Measurements from ENCODE around the gene CTH.
"Not testable (repeated sequence)": the region's sequence is repeated elsewhere in the genome, so short reads cannot be mapped to it uniquely, and the experiment has no call there.

The CTH gene

DNA sequence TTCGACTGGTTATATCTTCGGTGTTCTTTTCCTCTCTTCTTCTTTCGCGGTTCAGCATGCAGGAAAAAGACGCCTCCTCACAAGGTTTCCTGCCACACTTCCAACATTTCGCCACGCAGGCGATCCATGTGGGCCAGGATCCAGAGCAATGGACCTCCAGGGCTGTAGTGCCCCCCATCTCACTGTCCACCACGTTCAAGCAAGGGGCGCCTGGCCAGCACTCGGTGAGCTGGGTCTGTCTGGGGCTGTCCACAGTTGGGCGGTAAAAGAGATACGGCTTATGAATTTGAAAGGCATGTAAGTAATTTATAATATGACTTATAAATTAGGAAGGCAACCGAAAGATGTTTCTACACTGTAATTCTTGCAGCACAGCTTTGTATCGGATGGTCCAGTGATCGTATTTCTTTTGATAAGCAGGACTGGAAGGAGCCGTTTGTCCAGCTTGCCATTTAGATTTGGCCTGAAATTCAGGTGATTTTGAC lies 334 bp downstream of the CTH start:
- DNase-seq = no peak

DNA sequence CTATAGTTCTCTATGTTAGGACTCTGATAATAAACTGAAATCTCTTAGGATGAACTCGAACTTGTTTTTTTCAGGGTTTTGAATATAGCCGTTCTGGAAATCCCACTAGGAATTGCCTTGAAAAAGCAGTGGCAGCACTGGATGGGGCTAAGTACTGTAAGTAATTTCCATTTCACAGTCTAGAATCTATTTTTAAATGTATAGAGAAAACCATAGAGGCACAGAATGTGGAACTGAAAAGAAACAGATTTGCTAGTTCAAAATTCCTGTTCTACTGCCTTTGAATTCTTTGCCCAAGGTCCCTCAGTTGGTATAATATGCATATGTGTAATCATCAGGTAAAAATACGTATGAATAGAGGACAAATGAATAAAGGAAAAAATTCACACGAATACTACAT lies 4.8 kb downstream of the CTH start:
- no peak for DNase-seq

DNA sequence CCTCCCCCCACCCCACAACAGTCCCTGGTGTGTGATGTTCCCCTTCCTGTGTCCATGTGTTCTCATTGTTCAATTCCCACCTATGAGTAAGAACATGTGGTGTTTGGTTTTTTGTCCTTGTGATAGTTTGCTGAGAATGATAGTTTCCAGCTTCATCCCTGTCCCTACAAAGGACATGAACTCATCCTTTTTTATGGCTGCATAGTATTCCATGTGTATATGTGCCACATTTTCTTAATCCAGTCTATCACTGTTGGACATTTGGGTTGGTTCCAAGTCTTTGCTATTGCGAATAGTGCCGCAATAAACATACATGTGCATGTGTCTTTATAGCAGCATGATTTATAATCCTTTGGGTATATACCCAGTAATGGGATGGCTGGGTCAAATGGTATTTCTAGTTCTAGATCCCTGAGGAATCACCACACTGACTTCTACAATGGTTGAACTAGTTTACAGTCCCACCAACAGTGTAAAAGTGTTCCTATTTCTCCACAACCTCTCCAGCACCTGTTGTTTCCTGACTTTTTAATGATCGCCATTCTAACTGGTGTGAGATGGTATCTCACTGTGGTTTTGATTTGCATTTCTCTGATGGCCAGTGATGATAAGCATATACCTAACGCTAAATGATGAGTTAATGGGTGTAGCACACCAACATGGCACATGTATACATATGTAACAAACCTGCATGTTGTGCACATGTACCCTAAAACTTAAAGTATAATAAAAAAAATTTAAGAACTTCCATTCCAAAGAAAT lies 8.1 kb downstream of the CTH start:
- DNase-seq = not testable (repeated sequence)

DNA sequence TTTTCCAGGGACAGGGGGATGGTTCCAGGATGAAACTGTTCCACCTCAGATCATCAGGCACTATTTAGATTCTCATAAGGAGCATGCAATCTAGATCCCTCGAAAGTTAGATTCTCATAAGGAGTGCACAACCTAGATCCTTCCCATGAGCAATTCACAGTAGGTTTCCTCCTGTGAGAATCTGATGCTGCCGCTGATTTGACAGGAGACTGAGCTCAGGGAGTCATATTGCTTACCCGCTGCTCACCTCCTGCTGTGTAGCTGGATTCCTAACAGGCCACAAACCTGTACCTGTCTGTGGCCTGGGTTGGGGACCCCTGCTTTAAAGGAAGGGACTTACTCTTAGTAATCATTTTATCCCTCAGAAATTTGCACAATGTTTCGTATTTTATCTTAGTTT lies 9.3 kb downstream of the CTH start:
- DNase-seq = no peak

DNA sequence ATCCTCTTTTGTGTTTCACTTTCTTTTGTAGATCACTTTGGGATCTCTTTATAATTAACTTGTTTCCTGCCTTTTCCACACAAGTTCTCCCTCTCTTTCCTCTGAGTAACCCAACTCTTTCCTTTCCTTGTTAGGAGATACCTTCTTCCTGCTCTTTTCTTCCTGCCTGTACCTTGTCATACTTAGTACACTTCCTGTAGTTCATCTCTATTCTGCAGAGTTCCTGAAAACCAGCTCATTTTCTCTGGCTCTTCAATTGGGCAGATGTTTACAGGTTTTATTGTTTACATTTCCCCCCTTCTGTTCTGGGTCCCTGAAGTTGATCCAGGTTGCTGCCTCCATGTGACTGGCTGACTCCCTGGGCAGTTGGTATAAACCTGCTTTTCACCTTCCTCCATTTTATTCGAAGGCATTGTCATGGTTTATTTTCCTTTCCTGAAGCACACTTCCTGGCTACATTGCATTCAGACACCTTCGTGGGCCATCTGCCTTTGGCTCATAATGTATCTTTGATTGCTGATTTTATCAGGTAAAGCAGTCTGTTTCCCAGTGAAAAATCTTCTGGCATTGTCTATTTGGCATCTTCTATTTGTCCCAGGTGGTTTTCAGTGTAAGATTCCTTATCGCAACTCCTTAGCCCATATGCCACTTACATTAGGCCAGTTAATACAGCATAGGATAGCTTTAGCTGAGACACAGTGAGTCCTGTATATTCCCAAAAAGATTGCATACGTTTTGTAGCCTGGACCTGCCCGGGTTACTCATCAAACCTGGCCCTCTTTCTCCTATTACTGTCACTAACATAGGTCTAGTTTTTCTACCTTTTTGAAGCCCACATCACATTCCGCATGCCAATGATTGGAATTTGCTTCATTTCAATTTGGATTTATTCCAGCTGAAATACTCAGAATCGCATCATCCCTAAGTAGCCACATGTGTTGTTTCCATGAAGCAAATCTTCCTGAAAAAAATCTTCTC lies 15.4 kb downstream of the CTH start:
- DNase-seq = no peak

DNA sequence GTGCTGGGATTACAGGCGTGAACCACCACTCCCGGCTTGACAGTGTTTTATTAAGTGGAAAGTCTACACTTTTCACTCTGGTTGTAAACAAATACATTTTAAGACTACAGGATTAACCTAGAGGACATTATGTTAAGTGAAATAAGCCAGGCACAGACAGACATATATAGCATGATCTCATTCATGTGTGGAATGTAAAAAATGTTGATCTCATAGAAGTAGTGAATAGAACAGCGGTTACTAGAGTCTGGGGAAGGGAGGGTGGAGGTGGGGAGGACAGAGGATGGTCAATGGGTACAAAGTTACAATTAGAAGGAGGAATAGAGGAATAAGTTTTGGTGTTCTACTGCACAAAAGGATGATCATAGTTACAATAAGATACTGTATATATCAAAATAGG lies 16.9 kb downstream of the CTH start:
- DNase-seq = peak; percentile 41

DNA sequence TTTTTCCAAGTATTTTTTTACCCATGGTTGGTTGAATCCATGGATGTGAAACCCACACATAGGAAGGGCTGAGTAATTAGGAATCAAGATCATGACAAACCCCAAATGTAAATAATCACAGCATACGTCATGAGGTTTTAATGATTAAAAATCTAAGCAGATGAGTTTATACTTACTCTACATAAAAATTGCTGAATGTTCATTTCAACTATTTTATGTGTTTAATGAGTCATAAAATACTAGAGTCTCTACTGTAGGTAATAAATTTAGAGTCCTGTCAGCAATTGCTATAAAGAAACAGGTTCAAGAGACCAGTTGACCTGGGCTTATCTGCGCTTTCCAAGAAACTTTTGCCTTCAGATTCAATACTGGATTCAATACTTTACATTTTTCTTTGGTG lies 18.2 kb downstream of the CTH start:
- peak; percentile 66 for DNase-seq

DNA sequence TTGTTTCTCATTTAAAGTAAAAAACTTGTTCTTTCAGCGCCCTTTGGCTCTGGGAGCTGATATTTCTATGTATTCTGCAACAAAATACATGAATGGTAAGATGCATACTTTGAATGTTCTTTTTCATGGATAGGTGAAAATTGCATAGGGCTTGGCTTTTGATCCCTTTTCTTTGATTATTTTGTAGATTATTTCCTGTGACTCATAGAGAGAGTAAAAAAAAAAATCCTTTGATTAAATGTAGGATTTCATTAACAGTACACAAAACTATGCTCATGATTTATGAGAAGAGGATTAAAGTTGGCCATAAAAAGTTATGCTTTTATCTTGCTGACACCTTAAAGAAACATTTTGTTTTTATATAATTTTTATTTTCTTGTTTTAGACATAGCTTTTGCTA lies 18.7 kb downstream of the CTH start:
- no peak for DNase-seq

DNA sequence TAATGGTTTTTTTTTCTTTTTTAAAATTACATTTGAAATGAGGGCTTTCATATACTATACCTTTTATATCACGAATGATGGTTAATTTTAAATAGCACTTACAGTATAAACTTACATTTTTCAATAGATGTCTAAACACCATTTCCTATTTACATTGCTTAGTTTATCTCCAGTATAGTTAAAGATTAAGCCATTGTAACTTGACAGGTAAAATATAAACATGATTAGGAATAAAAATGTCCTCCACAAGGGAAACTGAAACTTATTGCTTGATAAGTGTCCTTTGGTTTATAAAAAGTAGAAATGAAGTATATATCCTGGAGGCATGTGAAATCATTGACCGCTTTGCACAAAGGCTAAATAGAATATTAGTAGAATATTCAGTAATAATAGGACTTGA lies 20.2 kb downstream of the CTH start:
- DNase-seq = no peak

DNA sequence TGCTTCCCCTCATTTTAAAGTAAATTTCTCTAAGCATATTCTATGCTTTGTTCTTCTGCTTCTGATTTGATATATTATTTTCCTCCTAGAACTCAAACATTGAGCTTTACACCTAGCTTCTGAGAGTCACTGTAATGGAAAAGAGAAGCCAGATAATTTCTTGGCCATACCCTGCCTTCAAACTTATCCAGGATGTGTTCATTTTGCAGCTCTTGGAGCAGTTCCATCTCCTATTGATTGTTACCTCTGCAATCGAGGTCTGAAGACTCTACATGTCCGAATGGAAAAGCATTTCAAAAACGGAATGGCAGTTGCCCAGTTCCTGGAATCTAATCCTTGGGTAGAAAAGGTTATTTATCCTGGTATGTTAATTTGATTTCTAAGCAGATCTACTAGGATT lies 20.8 kb downstream of the CTH start:
- no peak for DNase-seq

DNA sequence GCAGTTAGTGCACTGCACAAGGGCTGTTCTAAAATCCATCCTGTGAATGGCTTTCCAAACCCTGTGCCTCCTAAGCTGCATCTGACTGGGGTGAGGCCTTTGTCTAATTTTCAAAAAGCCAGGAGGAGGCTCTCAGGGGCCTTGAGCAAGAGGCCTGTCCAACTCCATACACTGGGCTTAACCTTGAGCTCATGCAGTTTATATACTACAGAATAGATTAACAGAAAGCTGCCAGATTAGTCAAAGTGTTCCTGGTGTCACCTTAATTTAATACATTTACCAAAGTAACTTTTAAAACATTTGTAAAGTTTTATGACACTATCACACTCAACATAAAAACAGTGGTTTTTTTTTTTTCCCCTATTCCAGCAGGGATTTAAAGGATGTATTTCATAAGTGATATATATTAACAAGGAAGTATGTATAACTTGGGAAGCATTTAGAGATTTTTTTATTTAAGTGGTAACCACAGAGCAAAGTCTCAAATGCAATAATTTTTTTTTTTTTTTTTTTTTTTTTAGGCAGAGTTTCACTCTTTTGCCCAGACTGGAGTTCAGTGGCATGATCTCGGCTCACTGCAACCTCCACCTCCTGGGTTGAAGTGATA lies 23.3 kb downstream of the CTH start:
- no peak for DNase-seq

DNA sequence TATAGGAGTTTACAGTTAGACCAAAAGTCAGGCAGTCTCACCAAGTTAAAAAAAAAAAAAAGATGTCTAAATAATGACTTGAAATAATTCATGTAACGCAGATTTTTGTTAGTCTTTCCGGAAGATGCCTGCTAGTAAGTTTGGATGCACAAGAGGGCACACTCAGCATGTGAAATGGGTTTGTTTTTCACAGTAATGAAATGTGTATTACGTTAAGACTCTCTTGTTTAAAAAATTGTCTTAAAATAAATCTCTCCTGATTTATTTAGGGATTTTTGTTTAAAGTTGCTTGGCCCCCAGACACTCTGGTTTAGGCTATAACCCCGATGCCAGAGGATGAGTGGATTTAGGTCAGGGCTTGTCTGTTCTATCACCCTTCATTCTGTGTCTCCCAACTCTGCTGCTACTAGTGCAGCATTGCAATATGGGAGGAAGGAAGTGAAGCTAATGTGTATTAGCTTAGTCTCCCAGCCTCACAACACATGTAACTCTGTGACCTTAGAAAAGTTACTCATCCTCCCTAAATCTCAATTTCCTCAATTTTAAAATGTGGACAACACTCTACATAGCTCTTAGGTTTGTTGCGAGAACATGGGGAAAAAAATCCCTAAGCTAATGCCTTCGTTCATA lies 25.7 kb downstream of the CTH start:
- DNase-seq = peak; percentile 19

DNA sequence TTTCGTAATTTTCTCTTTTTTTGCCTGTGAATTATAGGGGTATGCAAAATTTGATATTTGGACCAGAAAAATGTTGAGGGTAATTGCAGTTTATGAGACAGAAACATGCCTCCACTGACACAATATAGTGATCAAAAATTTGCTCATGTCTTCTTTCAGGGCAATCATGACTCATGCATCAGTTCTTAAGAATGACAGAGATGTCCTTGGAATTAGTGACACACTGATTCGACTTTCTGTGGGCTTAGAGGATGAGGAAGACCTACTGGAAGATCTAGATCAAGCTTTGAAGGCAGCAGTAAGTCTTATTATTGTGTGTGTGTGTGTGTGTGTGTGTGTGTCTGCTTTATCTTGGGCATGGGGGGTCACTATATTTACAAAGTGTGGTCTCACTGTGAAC lies 27.5 kb downstream of the CTH start:
- peak; percentile 17 for DNase-seq

DNA sequence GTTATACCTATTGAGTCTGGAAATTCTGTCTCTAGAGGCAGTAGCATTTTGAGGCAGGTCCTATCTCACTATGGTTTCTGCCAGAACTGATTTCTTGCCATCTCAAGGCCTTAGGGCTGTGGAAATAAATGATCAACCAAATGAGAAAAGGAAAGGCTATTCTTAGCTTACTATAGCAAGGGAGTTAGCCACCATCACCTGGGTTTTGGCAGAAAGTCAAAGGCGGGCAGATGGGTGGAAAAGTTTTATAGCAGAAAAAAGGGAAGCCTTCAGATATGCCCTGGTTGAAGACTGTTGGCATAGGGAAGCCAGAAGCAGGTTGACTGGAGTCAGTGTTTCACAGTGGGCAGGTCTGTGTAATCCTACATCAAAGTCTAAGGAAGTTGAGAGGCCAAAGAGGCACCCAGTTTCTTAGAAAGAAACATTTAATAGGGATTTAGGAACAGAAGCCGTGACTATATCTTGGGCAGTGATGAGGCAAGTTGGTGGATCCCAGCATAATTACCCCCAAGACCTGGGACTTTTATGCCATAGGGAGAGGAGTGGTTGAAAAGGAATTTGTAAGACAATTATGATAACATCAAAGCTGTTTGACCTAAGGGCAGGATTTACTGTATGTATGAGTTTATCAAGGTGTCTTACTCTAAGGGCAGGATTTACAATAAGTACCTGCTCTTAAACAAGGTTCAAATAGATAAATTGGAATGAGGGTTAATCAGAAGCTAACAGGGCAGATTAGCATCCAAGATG lies 29.7 kb downstream of the CTH start:
- no peak for DNase-seq

DNA sequence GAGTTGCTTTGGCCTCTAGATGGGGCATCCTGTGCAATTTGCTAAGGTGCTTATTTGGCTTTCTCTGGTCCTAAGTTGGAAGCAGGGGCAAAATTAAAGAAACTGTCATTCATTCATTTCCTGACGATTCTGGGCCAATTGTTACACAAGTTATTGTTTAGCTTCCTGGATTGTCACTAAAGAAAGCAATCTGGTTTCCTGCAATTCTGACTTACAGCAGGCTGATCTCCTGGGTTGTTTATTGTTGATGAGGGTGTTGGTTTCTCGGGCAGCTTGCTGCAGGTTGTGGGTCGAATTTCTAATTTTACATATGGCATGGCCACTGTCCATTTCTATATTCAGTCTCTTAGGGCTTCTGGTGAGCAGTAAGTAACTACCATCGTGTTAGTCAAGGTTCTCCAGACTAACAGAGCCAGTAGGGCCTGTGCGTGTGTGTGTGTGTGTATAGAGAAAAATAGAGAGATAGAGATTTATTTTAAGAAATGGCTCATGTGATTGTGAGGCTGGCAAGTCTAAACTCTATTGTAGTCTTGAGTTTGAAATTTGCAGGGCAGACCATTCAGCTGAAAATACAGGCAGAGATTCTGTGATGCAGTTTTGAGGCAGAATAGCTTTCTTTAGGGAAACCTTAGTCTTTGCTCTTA lies 30.4 kb downstream of the CTH start:
- DNase-seq = no peak

DNA sequence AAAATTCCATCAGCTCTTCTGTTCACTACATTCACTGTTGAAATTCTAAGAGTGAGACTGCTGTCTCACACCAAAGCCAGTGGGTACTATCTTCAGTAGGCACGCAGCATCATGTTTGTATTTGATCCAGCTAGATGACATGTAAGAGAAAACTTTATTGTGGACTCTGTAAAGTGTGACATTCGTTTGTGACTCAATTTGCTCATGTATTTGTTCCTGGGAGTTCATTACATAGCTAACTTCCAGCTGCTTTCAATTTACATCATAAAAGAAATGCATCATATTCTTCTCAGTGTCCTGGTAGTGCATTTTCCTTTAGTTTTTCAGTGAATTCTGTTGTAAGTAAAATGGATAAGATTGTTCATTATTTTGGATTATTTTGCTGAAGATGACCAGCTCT lies 31.4 kb downstream of the CTH start:
- DNase-seq = no peak

DNA sequence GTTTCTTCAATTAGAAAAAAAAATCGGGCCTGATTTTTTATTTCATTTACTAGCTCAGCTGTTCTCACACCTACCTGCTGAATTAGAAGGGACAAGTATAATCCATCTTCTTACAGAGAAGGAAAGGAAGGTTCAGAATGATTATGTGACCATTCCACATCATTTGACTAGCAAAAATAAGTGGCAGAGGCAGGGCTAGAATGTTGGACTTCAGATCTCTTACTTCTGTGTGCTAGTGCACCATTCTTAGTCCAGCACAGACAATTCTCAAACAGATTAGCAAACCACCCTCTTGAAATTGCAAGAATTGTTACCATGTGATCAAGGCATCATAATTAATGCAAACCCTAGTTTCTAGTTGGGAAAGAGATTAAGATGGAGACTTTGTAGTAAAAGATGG lies 32.7 kb downstream of the CTH start:
- DNase-seq = no peak

DNA sequence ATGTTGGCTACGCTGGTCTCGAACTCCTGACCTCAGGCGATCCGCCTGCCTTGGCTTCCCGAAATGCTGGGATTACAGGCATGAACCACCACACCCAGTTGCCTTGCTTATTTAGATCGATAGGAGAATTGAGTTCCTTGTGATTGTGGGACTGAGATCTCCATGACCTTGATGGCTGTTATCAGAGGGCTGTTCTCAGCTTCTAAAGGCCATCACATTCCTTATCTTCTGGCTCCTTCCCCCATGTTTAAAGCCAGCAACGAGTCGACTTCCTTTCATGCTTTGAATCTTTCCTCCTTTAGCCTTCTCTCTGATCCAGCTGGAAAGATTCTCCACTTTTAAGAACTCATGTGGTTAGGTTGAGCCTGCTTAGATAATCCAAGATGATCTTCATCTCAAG lies 38.0 kb downstream of the CTH start:
- no peak for DNase-seq

DNA sequence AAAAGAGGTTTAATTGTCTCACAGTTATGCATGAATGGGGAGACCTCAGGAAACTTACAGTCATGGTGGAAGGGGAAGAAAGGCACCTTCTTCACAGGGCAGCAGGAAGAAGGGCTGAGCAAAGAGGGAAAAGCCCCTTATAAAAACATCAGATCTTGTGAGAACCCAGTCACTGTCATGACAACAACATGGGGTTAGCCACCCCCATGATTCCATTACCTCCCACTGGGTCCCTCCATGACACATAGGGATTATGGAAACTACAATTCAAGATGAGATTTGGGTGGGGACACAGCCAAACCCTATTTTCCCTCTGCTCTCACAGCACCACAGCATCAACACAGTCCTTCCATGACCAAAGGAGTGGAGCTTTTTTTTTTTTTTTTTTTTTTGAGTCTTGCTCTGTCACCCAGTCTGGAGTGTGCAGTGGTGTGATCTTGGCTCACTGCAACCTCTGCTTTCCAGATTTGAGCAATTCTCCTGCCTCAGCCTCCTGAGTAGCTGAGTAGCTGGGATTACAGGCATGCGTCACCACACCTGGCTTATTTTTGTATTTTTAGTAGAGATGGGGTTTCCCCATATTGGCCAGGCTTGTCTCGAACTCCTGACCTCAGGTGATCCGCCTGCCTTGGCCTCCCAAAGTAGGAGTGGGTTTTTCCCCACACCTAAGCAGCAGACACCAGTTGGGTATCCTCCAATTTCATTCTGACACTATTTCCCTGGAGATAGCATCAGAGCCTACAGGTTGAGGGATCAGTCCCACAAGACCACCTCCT lies 41.3 kb downstream of the CTH start:
- DNase-seq = not testable (repeated sequence)

DNA sequence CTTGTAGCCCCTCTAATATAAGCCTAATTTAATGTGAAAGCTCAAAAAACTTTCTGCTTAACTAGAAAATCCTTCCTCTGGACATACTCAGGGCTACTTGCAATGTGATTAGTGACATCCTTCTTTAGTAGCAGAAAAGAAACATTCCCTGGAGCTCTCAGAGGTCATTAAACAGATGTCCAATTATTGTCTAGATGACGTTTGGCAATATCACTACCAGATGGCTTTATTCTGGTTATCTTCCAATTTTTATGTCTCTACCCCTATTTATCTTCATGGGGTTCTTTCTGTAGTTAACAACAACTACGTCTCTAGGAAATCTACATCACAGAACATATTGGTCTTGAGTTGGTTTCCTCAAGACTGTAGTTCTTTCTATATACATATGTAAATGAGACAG lies 44.2 kb downstream of the CTH start:
- DNase-seq = no peak

DNA sequence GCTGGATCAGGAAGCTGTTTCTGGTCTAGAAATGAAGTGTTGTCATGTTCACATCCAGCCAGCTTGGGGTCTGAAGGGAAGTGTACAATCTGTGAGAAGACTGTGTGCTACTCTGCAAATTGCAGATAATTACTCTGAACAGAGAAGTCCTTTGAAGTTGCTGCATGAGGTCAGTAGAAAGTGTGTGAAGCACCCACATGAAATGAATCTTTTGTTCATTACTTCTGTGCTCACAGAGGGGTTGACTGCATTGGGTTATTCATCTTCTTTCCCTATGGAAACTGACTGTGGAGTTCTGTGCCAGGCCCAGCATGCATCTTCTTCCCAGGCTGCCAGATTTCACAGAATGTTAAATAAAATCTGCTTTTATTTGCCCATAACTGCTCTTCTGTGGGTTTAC lies 47.1 kb downstream of the CTH start:
- no peak for DNase-seq
